Liver (tissue), 9 donors: Measurements from ENCODE around the gene DDIAS. TPM values are rescaled to one million over a fixed set of nuclear protein-coding genes. Genes with fewer than 3 reads are reported as not detected.

ENCODE experiments used
- DNase-seq: peaks from one replicate; pipeline ENCODE4 v3.0.0-alpha.2; 2017; ENCODE audit warnings: low spot score
- H3K27ac ChIP-seq, 2 donors: one replicate each; pipeline ENCODE4 v1.7.0; 2013; ENCODE audit warnings: inconsistent platforms in 2 of 2, low read length in 2 of 2, control low read depth in 1 of 2, low read depth in 1 of 2, mild to moderate bottlenecking in 1 of 2
- H3K27me3 ChIP-seq, 4 donors: one replicate each; pipeline versions ENCODE4 v1.6.1 to v1.7.0; 2013; ENCODE audit warnings: low read length in 3 of 4, inconsistent platforms in 1 of 4, mild to moderate bottlenecking in 1 of 4, moderate library complexity in 1 of 4; ENCODE audit not compliant: control insufficient read depth in 4 of 4, insufficient read depth in 4 of 4
- H3K36me3 ChIP-seq, 4 donors: one replicate each; pipeline versions ENCODE4 v1.6.1 to v1.7.0; 2013; ENCODE audit warnings: low read length in 3 of 4, mild to moderate bottlenecking in 3 of 4, low read depth in 1 of 4, moderate library complexity in 1 of 4; ENCODE audit not compliant: control insufficient read depth in 4 of 4, insufficient read depth in 3 of 4
- H3K4me1 ChIP-seq, 4 donors: one replicate each; pipeline versions ENCODE4 v1.6.1 to v1.7.0; 2013; ENCODE audit warnings: low read length in 3 of 4, mild to moderate bottlenecking in 3 of 4, moderate library complexity in 1 of 4; ENCODE audit not compliant: control insufficient read depth in 4 of 4, insufficient read depth in 4 of 4
- H3K4me3 ChIP-seq, 3 donors: one replicate each; pipeline versions ENCODE4 v1.6.1 to v1.7.0; 2013; ENCODE audit warnings: low read length in 3 of 3, control low read depth in 1 of 3, low read depth in 1 of 3, mild to moderate bottlenecking in 1 of 3
- H3K9ac ChIP-seq, 2 donors: one replicate each; pipeline ENCODE4 v1.7.0; 2013; ENCODE audit warnings: low read length in 2 of 2, mild to moderate bottlenecking in 2 of 2, moderate library complexity in 2 of 2, control low read depth in 1 of 2, low read depth in 1 of 2
- H3K9me3 ChIP-seq, 4 donors: one replicate each; pipeline versions ENCODE4 v1.6.1 to v1.7.0; 2013; ENCODE audit warnings: low read length in 3 of 4; ENCODE audit not compliant: control insufficient read depth in 4 of 4
- ATF3 ChIP-seq: IDR thresholded peaks from 2 replicates; pipeline ENCODE4 v1.6.1; 2016; ENCODE audit warnings: antibody characterized with exemption
- FOXA1 ChIP-seq: IDR thresholded peaks from 2 replicates; pipeline ENCODE4 v1.6.1; 2016; ENCODE audit warnings: antibody characterized with exemption
- GABPA ChIP-seq, 2 donors: IDR thresholded peaks in 1 of 2; conservative IDR thresholded peaks in 1 of 2; 2 replicates each; pipeline ENCODE4 v1.6.1; 2016; ENCODE audit warnings: antibody characterized with exemption in 2 of 2, mild to moderate bottlenecking in 1 of 2, moderate library complexity in 1 of 2
- HNF4A ChIP-seq, 2 donors: conservative IDR thresholded peaks; 2 replicates each; pipeline ENCODE4 v1.6.1; 2016; ENCODE audit warnings: antibody characterized with exemption in 2 of 2, mild to moderate bottlenecking in 2 of 2
- NR2F2 ChIP-seq: IDR thresholded peaks from 2 replicates; pipeline ENCODE4 v1.6.1; 2016; ENCODE audit warnings: antibody characterized with exemption
- REST ChIP-seq: IDR thresholded peaks from 2 replicates; pipeline ENCODE4 v1.6.1; 2016; ENCODE audit warnings: antibody characterized with exemption, mild to moderate bottlenecking
- RXRA ChIP-seq, 2 donors: IDR thresholded peaks; 2 replicates each; pipeline ENCODE4 v1.6.1; 2017 to 2018; ENCODE audit warnings: antibody characterized with exemption in 2 of 2, mild to moderate bottlenecking in 1 of 2
- SP1 ChIP-seq: IDR thresholded peaks from 2 replicates; pipeline ENCODE4 v1.6.1; 2018; ENCODE audit warnings: antibody characterized with exemption, mild to moderate bottlenecking
- TAF1 ChIP-seq: conservative IDR thresholded peaks from 2 replicates; pipeline ENCODE4 v1.6.1; 2016; ENCODE audit warnings: antibody characterized with exemption, mild to moderate bottlenecking
- YY1 ChIP-seq: IDR thresholded peaks from 2 replicates; pipeline ENCODE4 v1.6.1; 2016; ENCODE audit warnings: antibody characterized with exemption, mild to moderate bottlenecking
- ZBTB33 ChIP-seq: IDR thresholded peaks from 2 replicates; pipeline ENCODE4 v1.6.1; 2016; ENCODE audit warnings: antibody characterized with exemption
- WGBS: extraction: QIAGEN DNeasy Blood & Tissue Kit; methylation state at CpG from one replicate; pipeline ENCODE4 v1.1.7; 2013; 5-methylcytosine and 5-hydroxymethylcytosine counted together
- polyA plus RNA-seq, 2 donors: library from polyadenylated mRNA; stranded (reverse) in 1 of 2; unstranded in 1 of 2; fragments of 200-250 nt in 1 of 2; fragments of >200 nt in 1 of 2; fragmentation: Nextera tagmentation in 1 of 2; extraction: Ambion mirVana in 1 of 2; gene quantifications; one replicate each; pipeline versions ENCODE4 v1.2.1 to v1.2.3, GENCODE V29; 2013 to 2015
- total RNA-seq, 2 donors: library from RNA; depleted of rRNA; stranded (reverse); fragments of >200 nt; gene quantifications; one replicate each; pipeline ENCODE4 v1.2.3, GENCODE V29; 2014
- TF ChIP-seq, protein P1 (sequence below): fragments of 150-350 bp; IDR thresholded peaks from 2 replicates; pipeline ENCODE4 v1.5.1; 2017; ENCODE audit warnings: improper control_type of control experiment, low read depth, low read length; ENCODE audit not compliant: missing input control
- TF ChIP-seq, protein P2 (sequence below): IDR thresholded peaks from 2 replicates; pipeline ENCODE4 v1.6.1; 2016; ENCODE audit warnings: antibody characterized with exemption
- donor health status: healthy.
- donor health status: healthy.
- donor health status: healthy.
- donor health status: healthy.
- donor health status: healthy.

The DDIAS gene
- total and polyA plus RNA-seq, 4 donors = 0.25 to 8.4 (median 0.47) TPM

- Histone ChIP-seq H3K36me3 (no peaks in the 10 kb centered on the region), H3K9ac (no peak overlapping the region), H3K27me3 (no peaks in the 10 kb centered on the region), H3K9me3 (peaks cover 0 to 2% (median 0%) of the 10 kb centered on the region in 4 donors), H3K4me3 (no peak overlapping the region), H3K4me1 (no peaks in the 10 kb centered on the region), H3K27ac (no peak overlapping the region)
- no peak for DNase-seq
- 98% methylated on average over 2 of the region's 2 CpGs for WGBS
- TF ChIP-seq SP1 (no peak), NR2F2 (no peak), ZBTB33 (no peak)
Measured at GRCh38 chr11:82857145-82857544, 44.4 kb upstream of the DDIAS start.

- H3K9me3 ChIP-seq = peaks cover 0 to 2% (median 0%) of the 10 kb centered on the region in 4 donors
- DNase-seq = no peak
- no peak overlapping the region for H3K27ac ChIP-seq
- H3K4me3 ChIP-seq = no peak overlapping the region
- no peaks in the 10 kb centered on the region for H3K4me1 ChIP-seq
- TF ChIP-seq HNF4A (conservative IDR thresholded peaks at IDR 0.05) = no peak
- TF ChIP-seq, protein P1, sequence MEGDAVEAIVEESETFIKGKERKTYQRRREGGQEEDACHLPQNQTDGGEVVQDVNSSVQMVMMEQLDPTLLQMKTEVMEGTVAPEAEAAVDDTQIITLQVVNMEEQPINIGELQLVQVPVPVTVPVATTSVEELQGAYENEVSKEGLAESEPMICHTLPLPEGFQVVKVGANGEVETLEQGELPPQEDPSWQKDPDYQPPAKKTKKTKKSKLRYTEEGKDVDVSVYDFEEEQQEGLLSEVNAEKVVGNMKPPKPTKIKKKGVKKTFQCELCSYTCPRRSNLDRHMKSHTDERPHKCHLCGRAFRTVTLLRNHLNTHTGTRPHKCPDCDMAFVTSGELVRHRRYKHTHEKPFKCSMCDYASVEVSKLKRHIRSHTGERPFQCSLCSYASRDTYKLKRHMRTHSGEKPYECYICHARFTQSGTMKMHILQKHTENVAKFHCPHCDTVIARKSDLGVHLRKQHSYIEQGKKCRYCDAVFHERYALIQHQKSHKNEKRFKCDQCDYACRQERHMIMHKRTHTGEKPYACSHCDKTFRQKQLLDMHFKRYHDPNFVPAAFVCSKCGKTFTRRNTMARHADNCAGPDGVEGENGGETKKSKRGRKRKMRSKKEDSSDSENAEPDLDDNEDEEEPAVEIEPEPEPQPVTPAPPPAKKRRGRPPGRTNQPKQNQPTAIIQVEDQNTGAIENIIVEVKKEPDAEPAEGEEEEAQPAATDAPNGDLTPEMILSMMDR = no peak
- TF ChIP-seq, protein P2, sequence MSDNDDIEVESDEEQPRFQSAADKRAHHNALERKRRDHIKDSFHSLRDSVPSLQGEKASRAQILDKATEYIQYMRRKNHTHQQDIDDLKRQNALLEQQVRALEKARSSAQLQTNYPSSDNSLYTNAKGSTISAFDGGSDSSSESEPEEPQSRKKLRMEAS = no peak
- TF ChIP-seq TAF1 = no peak
- TF ChIP-seq RXRA (IDR thresholded peaks at IDR 0.05) = no peak
- TF ChIP-seq ATF3 = no peak
- no peak for TF ChIP-seq YY1
- TF ChIP-seq REST = no peak
- TF ChIP-seq GABPA (IDR thresholded peaks at IDR 0.05 in 1 of 2, conservative IDR thresholded peaks at IDR 0.05 in 1 of 2) = no peak
- no peak for TF ChIP-seq ZBTB33
- no peak for TF ChIP-seq FOXA1
- no peaks in the 10 kb centered on the region for H3K36me3 ChIP-seq
- H3K9ac ChIP-seq = no peak overlapping the region
- no peaks in the 10 kb centered on the region for H3K27me3 ChIP-seq
- 94% methylated on average over 2 of the region's 2 CpGs for WGBS
Measured at GRCh38 chr11:82858133-82858532, 43.4 kb upstream of the DDIAS start.
